Measurements from ENCODE around the gene SLC6A4. TPM values are rescaled to one million over a fixed set of nuclear protein-coding genes. Genes with fewer than 3 reads are reported as not detected.

SLC6A4 gene
- total RNA-seq, 1 experiment from 2014 or later = 0.30 TPM

DNA sequence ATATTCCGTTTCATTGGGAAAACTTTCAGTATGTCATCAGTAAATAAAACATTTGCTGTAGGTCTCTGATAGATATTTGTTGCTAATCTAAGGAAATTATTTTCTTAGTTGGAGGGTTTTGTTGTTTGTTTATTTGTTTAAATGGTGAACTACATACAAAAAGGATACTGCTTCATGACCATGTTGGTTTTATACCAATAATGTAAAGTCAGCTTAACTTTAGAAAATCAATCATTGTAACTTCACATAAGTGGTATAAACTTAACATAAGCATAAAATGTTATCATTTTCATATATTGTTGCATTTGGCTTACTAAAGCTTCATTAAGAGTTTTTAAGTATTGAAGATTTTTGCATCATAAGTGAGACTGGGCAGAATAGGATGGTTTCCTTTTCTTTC lies 60.9 kb downstream of the SLC6A4 start:
- TF ChIP-seq EGR1 (IDR thresholded peaks at IDR 0.05; ENCODE audit: low read depth) (no peak), EZH2 (IDR thresholded peaks at IDR 0.05) (no peak)
- no TSS peak for BruUV-seq (replicated peaks)
- RAD21 ChIA-PET (ENCODE audit: low non-redundant PET in 1 of 2, low total read pairs in 2 of 2, uncharacterized antibody in 2 of 2, unreplicated experiment in 2 of 2) = no interaction called here
- Histone ChIP-seq H3K9me3 (ENCODE audit: control insufficient read depth in 1 of 2, insufficient read depth in 1 of 2, low read depth in 1 of 2, low read length in 2 of 2) (no peaks in the 10 kb centered on the region), H3K4me1 (ENCODE audit: control insufficient read depth in 1 of 2, insufficient read depth in 2 of 2, low read length in 2 of 2) (no peaks in the 10 kb centered on the region), H4K20me1 (ENCODE audit: insufficient read depth) (no peaks in the 10 kb centered on the region; the same call in 1 of the 2 replicates), H2AFZ (ENCODE audit: low read depth, low read length, poor library complexity, severe bottlenecking) (no peak overlapping the region), H3K36me3 (ENCODE audit: control insufficient read depth in 1 of 2, insufficient read depth in 2 of 2, low read length in 2 of 2) (peaks cover 20 to 21% of the 10 kb centered on the region in 2 experiments), H3K4me3 (replicated peaks in 1 of 2; ENCODE audit: low read depth in 1 of 2, low read length in 2 of 2) (no peak overlapping the region), H3K27me3 (ENCODE audit: insufficient read depth, low read length) (no peaks in the 10 kb centered on the region), H3K9me2 (ENCODE audit: insufficient read depth) (no peaks in the 10 kb centered on the region), H3K79me2 (ENCODE audit: insufficient read depth, low read length) (peaks cover 44% of the 10 kb centered on the region), H3K9ac (ENCODE audit: low read length) (no peak overlapping the region), H3K4me2 (ENCODE audit: low read length) (no peak overlapping the region), H3K27ac (ENCODE audit: low read depth, low read length) (no peak overlapping the region)
- intact Hi-C loops (cut with micrococcal nuclease) = no loop called here
- DNase-seq (ENCODE audit: low read depth, low spot score) (no peak), ATAC-seq (no peak)
- POLR2A ChIA-PET = no interaction called here
- CTCF ChIA-PET = no interaction called here

DNA sequence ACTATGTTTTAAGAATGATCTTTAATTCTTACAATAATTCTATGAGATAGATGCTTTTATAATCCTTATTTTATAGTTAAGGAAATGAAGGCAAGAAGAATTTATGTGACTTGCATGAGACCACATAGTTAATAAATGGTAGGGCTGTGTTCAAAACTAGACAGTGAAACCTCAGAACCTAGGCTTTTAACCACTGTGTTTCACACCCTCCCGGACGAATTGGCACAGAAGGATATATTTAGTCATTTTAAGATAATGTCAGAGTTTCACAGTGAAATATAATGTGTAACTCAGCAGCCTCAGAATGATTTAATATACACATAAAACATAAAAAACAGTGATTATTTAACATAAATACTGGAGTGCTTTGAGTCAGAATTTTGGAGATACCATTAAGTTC lies 61.8 kb downstream of the SLC6A4 start:
- Histone ChIP-seq H3K4me2 (ENCODE audit: low read length) (no peak overlapping the region), H3K4me1 (ENCODE audit: control insufficient read depth in 1 of 2, insufficient read depth in 2 of 2, low read length in 2 of 2) (no peaks in the 10 kb centered on the region), H2AFZ (ENCODE audit: low read depth, low read length, poor library complexity, severe bottlenecking) (no peak overlapping the region), H3K27me3 (ENCODE audit: insufficient read depth, low read length) (no peaks in the 10 kb centered on the region), H4K20me1 (ENCODE audit: insufficient read depth) (peaks cover 4% of the 10 kb centered on the region; the same call in 1 of the 2 replicates), H3K36me3 (ENCODE audit: control insufficient read depth in 1 of 2, insufficient read depth in 2 of 2, low read length in 2 of 2) (peaks cover 13 to 17% of the 10 kb centered on the region in 2 experiments), H3K27ac (ENCODE audit: low read depth, low read length) (no peak overlapping the region), H3K9me3 (ENCODE audit: control insufficient read depth in 1 of 2, insufficient read depth in 1 of 2, low read depth in 1 of 2, low read length in 2 of 2) (no peaks in the 10 kb centered on the region), H3K79me2 (ENCODE audit: insufficient read depth, low read length) (peaks cover 53% of the 10 kb centered on the region), H3K9me2 (ENCODE audit: insufficient read depth) (no peaks in the 10 kb centered on the region), H3K4me3 (replicated peaks in 1 of 2; ENCODE audit: low read depth in 1 of 2, low read length in 2 of 2) (no peak overlapping the region), H3K9ac (ENCODE audit: low read length) (no peak overlapping the region)
- ATAC-seq = no peak
- RAD21 ChIA-PET (ENCODE audit: low non-redundant PET in 1 of 2, low total read pairs in 2 of 2, uncharacterized antibody in 2 of 2, unreplicated experiment in 2 of 2) = no interaction called here
- intact Hi-C loops (cut with micrococcal nuclease) = no loop called here
- no peak for TF ChIP-seq JUND (IDR thresholded peaks at IDR 0.05)
- TF ChIP-seq EZH2phosphoT487 (IDR thresholded peaks at IDR 0.05; ENCODE audit: borderline replicate concordance) = no peak
- no peak for TF ChIP-seq POLR2AphosphoS5 (IDR thresholded peaks at IDR 0.05; ENCODE audit: low read depth, low read length)
- TF ChIP-seq FOSL1 (IDR thresholded peaks at IDR 0.05; ENCODE audit: low read depth) = no peak
- CTCF ChIA-PET = no interaction called here
- POLR2A ChIA-PET = no interaction called here
- no peak for DNase-seq (ENCODE audit: low read depth, low spot score)
- BruUV-seq (replicated peaks) = no TSS peak
